ELR (cell line): ENCODE measurements around the gene JAK2.
A peak's percentile ranks its signal among the peaks of the same experiment; 100 is the strongest.

Source experiments
- DNase-seq: peaks from one replicate; pipeline ENCODE4 v3.0.0-alpha.2; 2015; ENCODE audit warnings: low read depth

JAK2 gene

DNA sequence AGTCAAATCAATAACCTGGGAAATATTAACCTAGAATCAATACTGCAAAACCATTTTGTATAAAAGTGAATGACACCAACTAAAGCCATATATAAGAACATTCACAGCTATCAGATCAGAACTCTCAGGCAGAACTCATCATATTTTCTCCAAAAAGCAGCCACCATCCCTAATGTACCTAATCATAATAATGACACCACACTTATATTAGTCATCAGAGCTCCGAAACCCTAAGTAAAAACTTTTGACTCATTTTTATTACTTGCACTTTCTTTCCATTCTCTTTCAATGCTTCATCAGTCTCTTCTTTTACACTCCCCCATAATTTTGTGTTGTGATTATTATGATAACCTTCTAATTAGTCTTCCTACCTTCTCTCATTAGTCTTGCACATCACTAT is 155.1 kb downstream of the JAK2 start:
- peak; percentile 43 for DNase-seq

DNA sequence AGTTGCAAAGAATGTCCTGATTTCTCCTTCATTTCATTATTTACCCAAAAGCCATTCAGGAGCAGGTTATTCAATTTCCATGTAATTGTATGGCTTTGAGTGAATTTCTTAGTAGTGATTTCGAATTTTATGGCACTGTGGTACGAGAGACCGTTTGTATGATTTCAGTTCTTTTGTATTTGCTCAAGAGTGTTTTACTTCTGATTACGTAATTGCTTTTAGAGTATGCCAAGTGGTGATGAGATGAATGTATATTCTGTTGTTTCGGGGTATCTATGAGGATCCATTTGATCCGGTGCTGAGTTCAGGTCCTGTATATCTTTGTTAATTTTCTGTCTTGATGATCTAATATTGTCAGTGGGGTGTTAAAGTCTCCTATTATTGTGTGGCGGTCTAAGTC is 159.1 kb downstream of the JAK2 start:
- no peak for DNase-seq

DNA sequence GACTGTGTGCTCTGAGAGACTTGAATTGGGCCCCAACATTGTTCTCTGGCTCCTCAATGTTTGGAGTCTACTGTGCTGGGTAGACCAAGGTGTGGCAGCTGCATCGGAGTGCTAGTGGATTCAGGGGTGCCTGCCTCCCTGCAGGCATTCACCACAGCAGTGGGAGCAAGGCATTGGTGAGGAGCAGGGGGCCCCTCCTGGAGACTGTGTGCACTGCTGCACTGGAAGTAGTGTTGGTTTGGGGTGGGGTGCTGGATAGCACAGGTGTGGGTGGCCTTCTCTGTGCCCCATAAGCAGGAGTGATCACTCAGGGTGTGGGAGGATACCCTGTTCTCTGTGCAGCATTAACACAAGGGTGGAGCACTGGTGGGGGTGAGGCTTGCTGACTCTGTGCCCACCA is 161.2 kb downstream of the JAK2 start:
- no peak for DNase-seq
